Skeletal muscle tissue (tissue), 4 donors: ENCODE data around the gene C1QTNF12. TPM values are rescaled to one million over a fixed set of nuclear protein-coding genes. Genes with fewer than 3 reads are reported as not detected.

Experiments used
- H3K27ac ChIP-seq: one replicate; pipeline ENCODE4 v1.7.0; 2013; ENCODE audit warnings: mild to moderate bottlenecking, low read depth, low read length, inconsistent platforms
- H3K27me3 ChIP-seq, 3 donors: one replicate each; pipeline ENCODE4 v1.7.0; 2013; ENCODE audit warnings: low read length in 3 of 3; ENCODE audit not compliant: control insufficient read depth in 3 of 3, insufficient read depth in 3 of 3
- H3K36me3 ChIP-seq, 3 donors: one replicate each; pipeline ENCODE4 v1.7.0; 2013; ENCODE audit warnings: low read length in 3 of 3; ENCODE audit not compliant: control insufficient read depth in 3 of 3, insufficient read depth in 3 of 3
- H3K4me1 ChIP-seq, 3 donors: one replicate each; pipeline ENCODE4 v1.7.0; 2013; ENCODE audit warnings: low read length in 3 of 3, mild to moderate bottlenecking in 3 of 3; ENCODE audit not compliant: control insufficient read depth in 3 of 3, insufficient read depth in 3 of 3
- H3K4me3 ChIP-seq, 3 donors: one replicate each; pipeline ENCODE4 v1.7.0; 2013; ENCODE audit warnings: low read length in 3 of 3
- H3K9ac ChIP-seq, 3 donors: one replicate each; pipeline ENCODE4 v1.7.0; 2013; ENCODE audit warnings: low read length in 3 of 3, mild to moderate bottlenecking in 3 of 3, moderate library complexity in 2 of 3, low read depth in 1 of 3
- H3K9me3 ChIP-seq, 3 donors: one replicate each; pipeline ENCODE4 v1.7.0; 2013; ENCODE audit warnings: low read length in 3 of 3; ENCODE audit not compliant: control insufficient read depth in 3 of 3
- total RNA-seq: library from RNA; depleted of rRNA; stranded (reverse); fragments of >200 nt; gene quantifications from one replicate; pipeline ENCODE4 v1.2.3, GENCODE V29; 2014
- donor health status: Osteomylitis.

Gene C1QTNF12
- total RNA-seq, 1 donor from 2014 or later: 1.0 TPM

- Histone ChIP-seq H3K36me3 (peaks cover 0 to 5% (median 2%) of the 10 kb centered on the region in 3 donors), H3K9ac (no peak overlapping the region), H3K4me1 (peaks cover 4 to 11% (median 6%) of the 10 kb centered on the region in 3 donors), H3K9me3 (no peaks in the 10 kb centered on the region), H3K4me3 (no peak overlapping the region), H3K27me3 (peaks cover 25 to 29% (median 25%) of the 10 kb centered on the region in 3 donors), H3K27ac (no peak overlapping the region)
Observed at GRCh38 chr1:1290238-1290731, 43.8 kb upstream of the C1QTNF12 start.

GRCh38 chr1:1287288-1288110 lies 41.0 kb upstream of the C1QTNF12 start:
- no peaks in the 10 kb centered on the region for H3K9me3 ChIP-seq
- H3K27ac ChIP-seq: no peak overlapping the region
- peaks cover 31 to 43% (median 33%) of the 10 kb centered on the region in 3 donors for H3K27me3 ChIP-seq
- H3K36me3 ChIP-seq: no peaks in the 10 kb centered on the region
- H3K4me3 ChIP-seq: no peak overlapping the region
- H3K9ac ChIP-seq: no peak overlapping the region
- H3K4me1 ChIP-seq: peaks cover 4 to 11% (median 6%) of the 10 kb centered on the region in 3 donors

- no peak overlapping the region for H3K9ac ChIP-seq
- no peak overlapping the region for H3K4me3 ChIP-seq
- no peaks in the 10 kb centered on the region for H3K36me3 ChIP-seq
- H3K27ac ChIP-seq: no peak overlapping the region
- peaks cover 4 to 16% (median 7%) of the 10 kb centered on the region in 3 donors for H3K4me1 ChIP-seq
- H3K27me3 ChIP-seq: peaks cover 31 to 43% (median 33%) of the 10 kb centered on the region in 3 donors
- H3K9me3 ChIP-seq: no peaks in the 10 kb centered on the region
Observed at GRCh38 chr1:1286313-1287261, 40.1 kb upstream of the C1QTNF12 start.

- H3K9me3 ChIP-seq: no peaks in the 10 kb centered on the region
- peaks cover 31 to 43% (median 33%) of the 10 kb centered on the region in 3 donors for H3K27me3 ChIP-seq
- no peak overlapping the region for H3K4me3 ChIP-seq
- no peak overlapping the region for H3K9ac ChIP-seq
- H3K36me3 ChIP-seq: no peaks in the 10 kb centered on the region
- peaks cover 0 to 12% (median 2%) of the 10 kb centered on the region in 3 donors for H3K4me1 ChIP-seq
- H3K27ac ChIP-seq: no peak overlapping the region
Observed at GRCh38 chr1:1285611-1286311, 39.2 kb upstream of the C1QTNF12 start.

- H3K9ac ChIP-seq: no peak overlapping the region
- H3K4me3 ChIP-seq: no peak overlapping the region
- peaks cover 31 to 39% (median 33%) of the 10 kb centered on the region in 3 donors for H3K27me3 ChIP-seq
- H3K4me1 ChIP-seq: peaks cover 0 to 12% (median 2%) of the 10 kb centered on the region in 3 donors
- H3K36me3 ChIP-seq: no peaks in the 10 kb centered on the region
- no peak overlapping the region for H3K27ac ChIP-seq
- H3K9me3 ChIP-seq: no peaks in the 10 kb centered on the region
Observed at GRCh38 chr1:1285102-1285571, 38.6 kb upstream of the C1QTNF12 start.

- H3K4me3 ChIP-seq: no peak overlapping the region
- H3K36me3 ChIP-seq: no peaks in the 10 kb centered on the region
- H3K9me3 ChIP-seq: no peaks in the 10 kb centered on the region
- H3K27me3 ChIP-seq: peaks cover 31 to 39% (median 33%) of the 10 kb centered on the region in 3 donors
- peaks cover 0 to 12% (median 2%) of the 10 kb centered on the region in 3 donors for H3K4me1 ChIP-seq
- no peak overlapping the region for H3K27ac ChIP-seq
- H3K9ac ChIP-seq: no peak overlapping the region
Observed at GRCh38 chr1:1284221-1285101, 37.9 kb upstream of the C1QTNF12 start.

- Histone ChIP-seq H3K4me1 (peaks cover 0 to 12% (median 2%) of the 10 kb centered on the region in 3 donors), H3K4me3 (no peak overlapping the region), H3K9me3 (no peaks in the 10 kb centered on the region), H3K27me3 (peaks cover 31 to 39% (median 33%) of the 10 kb centered on the region in 3 donors), H3K9ac (no peak overlapping the region), H3K36me3 (no peaks in the 10 kb centered on the region), H3K27ac (no peak overlapping the region)
Observed at GRCh38 chr1:1283821-1284220, 37.3 kb upstream of the C1QTNF12 start.

GRCh38 chr1:1282998-1283397 lies 36.5 kb upstream of the C1QTNF12 start:
- Histone ChIP-seq H3K36me3 (no peaks in the 10 kb centered on the region), H3K27ac (no peak overlapping the region), H3K9me3 (no peaks in the 10 kb centered on the region), H3K27me3 (peaks cover 31 to 39% (median 33%) of the 10 kb centered on the region in 3 donors), H3K9ac (no peak overlapping the region), H3K4me1 (peaks cover 0 to 12% (median 2%) of the 10 kb centered on the region in 3 donors), H3K4me3 (no peak overlapping the region)
